HEK293 (cell line): ENCODE measurements around the gene CARD6.

Experiments
- CTCF ChIA-PET: fragments of 350-600 bp; formaldehyde crosslinking; extraction: SDS; loops from one replicate; lab custom pipeline; 2021; ENCODE audit warnings: antibody characterized with exemption; lab: Yijun Ruan, JAX
- POLR2A ChIA-PET: fragments of 300-600 bp; formaldehyde crosslinking; extraction: SDS; loops from one replicate; lab custom pipeline; 2020; ENCODE audit warnings: antibody characterized with exemption, inconsistent platforms; lab: Yijun Ruan, JAX
- H3K27ac ChIP-seq: fragments of 200-500 bp; sonication (Bioruptor generic); 2 replicates; pipeline ENCODE4 v1.5.1; 2014; ENCODE audit warnings: low read depth, low read length, control low read depth, inconsistent platforms; ENCODE audit errors: extremely low read depth
- H3K36me3 ChIP-seq, 2 experiments: fragments of 200-500 bp in 1 of 2; sonication (Bioruptor generic) in 1 of 2; 1 replicate in 1 of 2; 2 replicates in 1 of 2; pipeline ENCODE4 v1.5.1; 2014 to 2017; ENCODE audit warnings: inconsistent platforms in 2 of 2, low read length in 2 of 2; ENCODE audit not compliant: control insufficient read depth in 2 of 2, insufficient read depth in 1 of 2
- H3K4me1 ChIP-seq: fragments of 200-500 bp; sonication (Bioruptor generic); 2 replicates; pipeline ENCODE4 v1.5.1; 2014; ENCODE audit warnings: mild to moderate bottlenecking, low read length, inconsistent platforms; ENCODE audit not compliant: control insufficient read depth, insufficient read depth
- H3K4me3 ChIP-seq: 2 replicates; pipeline ENCODE4 v1.5.1; 2011; ENCODE audit warnings: low read depth, mild to moderate bottlenecking, control low read depth, low read length, moderate library complexity
- H3K9me3 ChIP-seq: fragments of 200-500 bp; sonication (Bioruptor generic); 2 replicates; pipeline ENCODE4 v1.5.1; 2014; ENCODE audit warnings: low read depth, low read length, inconsistent platforms; ENCODE audit not compliant: control insufficient read depth, insufficient read depth
- REPIN1 ChIP-seq: fragments of 450-650 bp; formaldehyde crosslinking; IDR thresholded peaks from 2 replicates; pipeline ENCODE4 v1.5.1; 2017; ENCODE audit warnings: missing biosample characterization, missing genetic modification characterization, low read depth
- SALL2 ChIP-seq: fragments of 450-650 bp; formaldehyde crosslinking; IDR thresholded peaks from 2 replicates; pipeline ENCODE4 v1.5.0; 2017; ENCODE audit warnings: missing biosample characterization, mild to moderate bottlenecking, missing genetic modification characterization, borderline replicate concordance
- ZBTB6 ChIP-seq: fragments of 450-650 bp; formaldehyde crosslinking; IDR thresholded peaks from 2 replicates; pipeline ENCODE4 v1.5.1; 2017; ENCODE audit warnings: missing biosample characterization, missing genetic modification characterization
- ZFP41 ChIP-seq: fragments of 450-650 bp; formaldehyde crosslinking; IDR thresholded peaks from 2 replicates; pipeline ENCODE4 v1.5.1; 2016; ENCODE audit warnings: missing biosample characterization, missing genetic modification characterization, borderline replicate concordance
- ZIC2 ChIP-seq: fragments of 450-650 bp; formaldehyde crosslinking; IDR thresholded peaks from 2 replicates; pipeline ENCODE4 v1.5.1; 2016; ENCODE audit warnings: missing biosample characterization, missing genetic modification characterization
- ZNF23 ChIP-seq: fragments of 450-650 bp; formaldehyde crosslinking; IDR thresholded peaks from 2 replicates; pipeline ENCODE4 v1.5.1; 2016; ENCODE audit warnings: missing biosample characterization, missing genetic modification characterization, borderline replicate concordance
- ZNF274 ChIP-seq, 2 experiments: fragments of 200-500 bp in 1 of 2; fragments of 450-650 bp in 1 of 2; sonication (Bioruptor generic) in 1 of 2; formaldehyde crosslinking in 1 of 2; IDR thresholded peaks; 2 replicates each; pipeline versions ENCODE4 v1.5.1 to v1.6.1; 2014 to 2016; ENCODE audit warnings: borderline replicate concordance in 1 of 2, inconsistent platforms in 1 of 2, low read length in 1 of 2, missing biosample characterization in 1 of 2, missing genetic modification characterization in 1 of 2
- ZNF394 ChIP-seq: fragments of 450-650 bp; formaldehyde crosslinking; IDR thresholded peaks from 2 replicates; pipeline ENCODE4 v1.5.1; 2016; ENCODE audit warnings: missing biosample characterization, missing genetic modification characterization, mild to moderate bottlenecking, moderate library complexity, borderline replicate concordance
- ZNF426 ChIP-seq: fragments of 450-650 bp; formaldehyde crosslinking; IDR thresholded peaks from 2 replicates; pipeline ENCODE4 v1.5.1; 2017; ENCODE audit warnings: missing biosample characterization, missing genetic modification characterization, mild to moderate bottlenecking, inconsistent platforms, moderate library complexity
- ZNF518A ChIP-seq: fragments of 450-650 bp; formaldehyde crosslinking; conservative IDR thresholded peaks from 2 replicates; pipeline ENCODE4 v1.5.1; 2016; ENCODE audit warnings: low read depth, missing biosample characterization, missing genetic modification characterization
- ZNF670 ChIP-seq: fragments of 450-650 bp; formaldehyde crosslinking; IDR thresholded peaks from 2 replicates; pipeline ENCODE4 v1.5.1; 2016; ENCODE audit warnings: missing biosample characterization, missing genetic modification characterization, low read depth
- TF ChIP-seq, protein P1 (sequence below): fragments of 450-650 bp; formaldehyde crosslinking; IDR thresholded peaks from 2 replicates; pipeline ENCODE4 v1.5.1; 2017; ENCODE audit warnings: missing biosample characterization, missing genetic modification characterization

The CARD6 gene

DNA sequence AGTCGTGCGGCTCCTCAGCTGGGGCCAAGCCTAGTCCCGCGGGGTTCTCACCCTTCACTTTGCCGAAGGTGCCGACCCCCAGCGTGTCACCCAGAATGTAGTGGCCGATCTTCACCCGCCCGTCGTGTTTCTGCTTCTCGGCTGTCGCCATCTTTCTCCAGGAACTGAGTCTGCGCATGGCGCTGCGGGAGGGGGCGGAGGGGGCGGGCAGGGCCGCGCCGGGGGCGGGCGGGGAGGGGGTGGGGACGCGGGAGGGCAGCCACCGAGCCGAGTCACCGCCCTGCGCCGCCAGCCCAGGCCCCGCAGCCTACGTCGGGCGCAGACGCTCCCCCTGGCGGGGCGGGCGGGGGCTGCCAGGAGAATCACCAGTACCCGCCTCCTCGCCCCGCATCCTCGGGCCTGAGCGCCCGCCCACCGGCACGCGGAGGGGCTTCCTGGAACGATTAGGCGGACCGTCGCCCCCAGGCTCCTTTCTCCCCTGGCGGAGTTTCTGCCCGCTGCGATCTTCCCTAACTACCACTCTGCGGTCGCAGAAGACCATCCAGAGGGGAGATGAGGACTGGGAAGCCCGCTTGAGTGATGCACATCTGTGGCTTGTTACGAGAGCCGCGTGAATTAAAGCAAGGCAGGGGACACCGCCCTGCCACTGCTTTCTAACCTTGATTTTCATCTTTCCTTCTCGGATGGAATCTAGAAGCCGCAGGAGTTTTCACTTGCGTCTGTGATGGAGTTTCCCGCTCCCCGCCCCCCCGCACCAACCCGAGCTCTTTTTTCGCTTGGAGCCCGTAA lies 43.0 kb upstream of the CARD6 start, which contains the start of gene PRKAA1 (continued):
- TF ChIP-seq, protein P1, sequence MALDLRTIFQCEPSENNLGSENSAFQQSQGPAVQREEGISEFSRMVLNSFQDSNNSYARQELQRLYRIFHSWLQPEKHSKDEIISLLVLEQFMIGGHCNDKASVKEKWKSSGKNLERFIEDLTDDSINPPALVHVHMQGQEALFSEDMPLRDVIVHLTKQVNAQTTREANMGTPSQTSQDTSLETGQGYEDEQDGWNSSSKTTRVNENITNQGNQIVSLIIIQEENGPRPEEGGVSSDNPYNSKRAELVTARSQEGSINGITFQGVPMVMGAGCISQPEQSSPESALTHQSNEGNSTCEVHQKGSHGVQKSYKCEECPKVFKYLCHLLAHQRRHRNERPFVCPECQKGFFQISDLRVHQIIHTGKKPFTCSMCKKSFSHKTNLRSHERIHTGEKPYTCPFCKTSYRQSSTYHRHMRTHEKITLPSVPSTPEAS (tag by site-specific recombination) = 0 out of 2 replicates have a peak, but pooled peaks have one; percentile 15
- peak; percentile 82 for TF ChIP-seq REPIN1 (tag by site-specific recombination)
- TF ChIP-seq ZNF670 = no peak
- no peak for TF ChIP-seq ZNF426
- no peak for TF ChIP-seq SALL2 (tag by site-specific recombination)

GRCh38 chr5:40798801-40799210 lies 42.4 kb upstream of the CARD6 start:
- POLR2A ChIA-PET = interaction anchor here (0.6 to 1.5 kb wide), 12 partner anchors 9 to 126 kb away, joined by 3 to 8 read pairs (median 4); partner anchors contain the start of genes PTGER4 and TTC33
- H3K4me3 ChIP-seq = peak overlapping the region; percentile 81
- no peaks in the 10 kb centered on the region; a peak in 1 of 3 replicates for H3K36me3 ChIP-seq
- CTCF ChIA-PET = interaction anchor here (0.6 to 2.0 kb wide), 7 partner anchors 12 to 1085 kb away, joined by 3 to 5 read pairs (median 4); partner anchors contain the start of gene RPL37
- H3K27ac ChIP-seq = peak overlapping the region; percentile 89; the same call in 1 of the 2 replicates
- H3K9me3 ChIP-seq = no peaks in the 10 kb centered on the region
- peaks cover 23% of the 10 kb centered on the region for H3K4me1 ChIP-seq
- TF ChIP-seq ZNF518A (tag by site-specific recombination) (0 out of 2 replicates have a peak, but pooled peaks have one; percentile 1), ZBTB6 (peak; percentile 97), ZFP41 (tag by site-specific recombination) (no peak)

DNA sequence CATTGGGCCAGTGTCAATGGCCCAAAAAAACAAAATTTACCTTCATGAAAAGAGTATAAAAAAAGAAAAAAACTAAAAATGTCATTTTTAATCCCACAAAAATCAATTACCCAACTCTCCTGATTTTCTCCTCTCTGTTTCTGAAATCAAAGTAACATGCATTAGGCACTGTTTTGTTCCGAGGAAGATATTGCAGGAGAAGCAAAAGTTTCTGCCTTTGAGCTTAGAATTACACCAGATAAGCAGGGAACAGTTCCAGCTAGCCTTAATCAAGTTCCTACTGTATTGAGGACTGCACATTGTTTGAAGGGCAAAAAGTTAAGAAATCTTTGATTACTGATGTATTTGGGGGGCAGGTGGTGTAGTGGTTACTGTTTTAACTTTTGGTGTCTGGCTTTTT lies 41.9 kb upstream of the CARD6 start:
- no peak overlapping the region for H3K27ac ChIP-seq
- H3K4me1 ChIP-seq = peaks cover 23% of the 10 kb centered on the region
- H3K9me3 ChIP-seq = no peaks in the 10 kb centered on the region
- TF ChIP-seq ZNF23 (tag by site-specific recombination) (no peak), ZNF394 (no peak), ZIC2 (tag by site-specific recombination) (no peak), ZNF274 (IDR thresholded peaks at IDR 0.05; ENCODE audit: low read length) (no peak), ZNF274 (tag by site-specific recombination; IDR thresholded peaks at IDR 0.05; ENCODE audit: borderline replicate concordance) (no peak)
- H3K4me3 ChIP-seq = peak overlapping the region; percentile 81
- POLR2A ChIA-PET = interaction anchor here (0.6 to 1.1 kb wide), 7 partner anchors 8 to 126 kb away, joined by 4 to 8 read pairs (median 5); no protein-coding TSS in a partner anchor
- CTCF ChIA-PET = interaction anchor here (0.6 to 2.0 kb wide), 7 partner anchors 12 to 1085 kb away, joined by 3 to 5 read pairs (median 4); partner anchors contain the start of gene RPL37
- no peaks in the 10 kb centered on the region; a peak in 1 of 3 replicates for H3K36me3 ChIP-seq
